ENCODE measurements around the gene ITPR1.

ITPR1 gene

GRCh38 chr3:4818164-4818563 is 325.0 kb downstream of the ITPR1 start:
- H3K27ac ChIP-seq = no peak overlapping the region

GRCh38 chr3:4818986-4819693 is 326.0 kb downstream of the ITPR1 start:
- TF ChIP-seq CTCF (conservative IDR thresholded peaks at IDR 0.05; ENCODE audit: low read depth) = no peak
- CTCF ChIA-PET = no interaction called here
- POLR2A ChIA-PET (ENCODE audit: low non-redundant PET) = no interaction called here
- DNase-seq (ENCODE audit: low spot score) = no peak
- H3K27ac ChIP-seq = no peak overlapping the region

More at GRCh38 chr3:4818164-4818563, 325.0 kb downstream of the ITPR1 start:
- no peak for DNase-seq (ENCODE audit: low spot score)
- no peak for TF ChIP-seq CTCF (conservative IDR thresholded peaks at IDR 0.05; ENCODE audit: low read depth)
- POLR2A ChIA-PET (ENCODE audit: low non-redundant PET) = no interaction called here
- CTCF ChIA-PET = no interaction called here

- ChIA-PET POLR2A (ENCODE audit: low non-redundant PET) (no interaction called here), CTCF (no interaction called here)
- no peak for DNase-seq (ENCODE audit: low spot score)
- no peak for TF ChIP-seq CTCF (conservative IDR thresholded peaks at IDR 0.05; ENCODE audit: low read depth)
- H3K27ac ChIP-seq = no peak overlapping the region
These were observed 326.6 kb downstream of the ITPR1 start for GRCh38 chr3:4819746-4820145.

- CTCF ChIA-PET = no interaction called here
- no peak for DNase-seq (ENCODE audit: low spot score)
- no peak for TF ChIP-seq CTCF (conservative IDR thresholded peaks at IDR 0.05; ENCODE audit: low read depth)
- H3K27ac ChIP-seq = no peak overlapping the region
- POLR2A ChIA-PET (ENCODE audit: low non-redundant PET) = no interaction called here
These were observed 327.4 kb downstream of the ITPR1 start for GRCh38 chr3:4820296-4821121.

- no peak for DNase-seq (ENCODE audit: low spot score)
- CTCF ChIA-PET = no interaction called here
These were observed 328.2 kb downstream of the ITPR1 start for GRCh38 chr3:4821338-4821737.

GRCh38 chr3:4821975-4822374 is 328.8 kb downstream of the ITPR1 start:
- no peak overlapping the region for H3K27ac ChIP-seq
- DNase-seq (ENCODE audit: low spot score) = no peak
- ChIA-PET POLR2A (ENCODE audit: low non-redundant PET) (no interaction called here), CTCF (interaction anchor here (0.6 kb wide), 1 partner anchor 653 kb away, joined by 3 read pairs; no protein-coding TSS in a partner anchor)
- no peak for TF ChIP-seq CTCF (conservative IDR thresholded peaks at IDR 0.05; ENCODE audit: low read depth)

More at GRCh38 chr3:4821338-4821737, 328.2 kb downstream of the ITPR1 start:
- POLR2A ChIA-PET (ENCODE audit: low non-redundant PET) = no interaction called here
- H3K27ac ChIP-seq = no peak overlapping the region
- TF ChIP-seq CTCF (conservative IDR thresholded peaks at IDR 0.05; ENCODE audit: low read depth) = no peak
